Measurements from ENCODE around the gene SSRP1.
"Not testable (repeated sequence)": the region's sequence is repeated elsewhere in the genome, so short reads cannot be mapped to it uniquely, and the experiment has no call there.

Gene SSRP1

DNA sequence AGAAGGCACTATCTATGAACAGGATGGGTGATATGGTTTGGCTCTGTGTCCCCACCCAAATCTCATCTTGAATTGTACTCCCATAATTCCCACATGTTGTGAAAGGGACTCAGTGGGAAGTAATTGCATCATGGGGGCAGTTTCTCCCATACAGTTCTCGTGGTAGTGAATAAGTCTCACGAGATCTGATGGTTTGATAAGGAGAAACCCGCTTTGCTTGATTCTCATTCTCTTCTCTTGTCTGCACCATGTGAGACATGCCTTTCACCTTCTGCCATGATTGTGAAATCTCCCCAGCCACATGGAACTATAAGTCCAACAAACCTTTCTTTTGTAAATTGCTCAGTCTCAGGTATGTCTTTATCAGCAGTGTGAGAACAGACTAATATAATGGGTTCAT is 39.5 kb downstream of the SSRP1 start:
- DNase-seq: not testable (repeated sequence)

DNA sequence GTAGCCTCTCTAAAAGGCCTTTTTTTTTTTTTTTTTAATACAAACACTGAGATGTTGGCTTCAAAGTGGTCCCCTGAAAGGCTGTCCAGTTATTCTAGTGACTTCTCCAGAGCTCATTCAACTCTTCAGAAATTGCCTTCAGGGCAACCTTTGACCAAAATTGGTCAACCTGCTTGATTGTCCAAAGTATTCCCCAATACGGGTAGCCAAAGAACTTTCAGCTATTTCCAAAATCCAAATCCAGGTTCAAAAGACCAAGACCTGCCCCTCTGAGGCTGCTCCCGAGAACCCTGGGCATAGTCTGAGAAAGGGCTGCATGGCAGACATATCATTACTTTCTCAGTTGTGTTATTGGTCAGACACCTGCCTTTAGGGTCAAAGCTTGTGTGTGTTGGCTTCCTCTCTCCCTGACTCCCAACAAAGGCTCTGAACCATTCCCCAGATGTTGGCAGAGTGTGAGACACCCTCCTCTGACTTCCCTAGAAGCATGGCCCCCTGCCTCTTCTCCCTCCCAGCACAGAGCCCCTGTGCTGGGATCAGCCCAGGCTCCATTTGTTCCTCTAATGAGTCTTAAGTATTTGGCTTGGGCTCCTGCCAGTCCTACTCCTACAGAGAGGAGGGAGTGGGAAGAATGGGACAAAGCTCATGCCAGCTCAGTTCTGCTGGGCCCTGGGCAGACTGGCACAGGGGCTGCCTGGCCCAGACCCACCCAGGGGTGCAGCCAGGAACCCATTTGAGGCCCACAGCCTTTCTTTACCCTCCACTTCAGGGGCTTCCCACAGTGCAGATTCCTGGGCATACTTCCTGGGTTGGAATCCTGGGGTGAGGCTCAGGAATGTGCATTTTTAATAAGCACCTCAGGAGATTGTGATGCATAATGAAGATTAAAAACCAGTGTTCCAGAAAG is 41.2 kb downstream of the SSRP1 start:
- no peak for DNase-seq

DNA sequence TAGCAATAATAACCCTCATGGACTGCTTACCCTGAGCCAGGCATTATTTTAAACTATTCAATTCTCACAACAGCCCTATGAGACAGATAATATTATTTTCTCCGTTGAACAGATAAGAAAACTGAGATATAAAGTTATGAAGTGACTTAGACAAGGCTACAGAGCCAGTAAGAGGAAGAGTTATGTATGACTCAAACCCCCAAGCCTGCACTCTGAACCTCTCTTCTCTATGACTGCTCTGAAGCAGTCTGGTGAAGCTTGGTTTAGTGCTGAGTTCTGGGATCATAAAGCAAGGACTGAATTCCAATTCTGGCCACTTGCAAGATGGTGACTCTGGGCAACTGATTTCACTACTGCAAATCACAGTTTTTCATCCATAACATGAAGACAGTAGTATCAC is 45.4 kb downstream of the SSRP1 start:
- no peak for DNase-seq

DNA sequence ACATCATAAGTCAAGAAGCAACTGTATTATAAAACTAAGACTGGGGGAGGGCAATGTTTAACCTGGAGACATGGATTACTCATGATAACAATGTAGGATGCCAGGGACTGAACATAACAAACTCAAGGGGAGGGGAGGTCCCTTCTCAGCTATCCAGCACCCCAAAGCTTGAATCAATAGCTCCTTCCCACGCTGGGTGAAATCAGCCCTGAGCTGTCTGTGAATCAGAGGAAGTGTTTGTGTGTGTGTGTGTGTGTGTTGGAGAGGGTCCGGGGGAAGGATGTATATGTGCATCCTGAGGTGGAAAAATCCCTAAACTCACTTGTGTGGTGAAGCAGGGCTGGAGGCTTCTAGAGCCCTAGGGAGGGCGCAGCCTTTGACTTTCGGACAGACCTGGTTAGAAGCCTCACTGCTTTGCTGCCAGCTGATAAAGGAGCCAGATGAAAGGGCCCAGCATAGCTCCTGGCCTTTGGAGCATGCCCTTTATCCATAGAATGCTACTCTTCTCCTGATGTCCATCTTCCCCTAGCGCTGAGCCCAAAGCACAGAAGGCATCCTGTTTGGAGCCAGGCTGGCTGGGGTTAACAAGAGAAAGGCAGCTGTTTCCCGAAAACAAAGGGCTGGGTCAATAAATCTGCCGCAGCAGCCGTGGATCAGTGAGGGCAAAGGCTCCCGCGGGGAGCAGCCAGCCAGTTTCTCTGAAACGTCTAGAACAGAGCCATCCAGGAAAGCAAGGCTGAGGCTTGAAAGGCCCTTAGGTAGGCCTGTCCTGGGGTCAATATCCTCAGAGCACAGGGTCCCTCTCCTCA is 46.7 kb downstream of the SSRP1 start:
- DNase-seq: no peak

DNA sequence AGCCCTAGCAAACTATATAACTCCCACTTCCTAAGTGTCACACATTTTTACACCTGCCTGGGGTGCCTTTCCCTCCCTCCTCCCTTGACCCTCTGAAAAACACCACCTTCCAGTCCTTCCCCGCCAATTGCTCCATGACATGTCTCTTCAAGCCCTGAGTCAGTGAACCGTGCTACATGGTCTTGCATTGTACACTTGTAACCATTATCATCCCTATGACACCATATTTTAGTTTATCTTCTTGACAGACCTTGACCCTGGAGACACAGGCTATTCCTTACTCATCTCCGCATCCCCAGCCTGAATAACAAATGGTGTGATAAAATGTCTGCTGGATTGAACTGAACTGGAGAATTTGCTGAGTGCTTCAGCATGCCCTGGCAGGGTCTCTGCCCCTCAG is 47.8 kb downstream of the SSRP1 start:
- no peak for DNase-seq

DNA sequence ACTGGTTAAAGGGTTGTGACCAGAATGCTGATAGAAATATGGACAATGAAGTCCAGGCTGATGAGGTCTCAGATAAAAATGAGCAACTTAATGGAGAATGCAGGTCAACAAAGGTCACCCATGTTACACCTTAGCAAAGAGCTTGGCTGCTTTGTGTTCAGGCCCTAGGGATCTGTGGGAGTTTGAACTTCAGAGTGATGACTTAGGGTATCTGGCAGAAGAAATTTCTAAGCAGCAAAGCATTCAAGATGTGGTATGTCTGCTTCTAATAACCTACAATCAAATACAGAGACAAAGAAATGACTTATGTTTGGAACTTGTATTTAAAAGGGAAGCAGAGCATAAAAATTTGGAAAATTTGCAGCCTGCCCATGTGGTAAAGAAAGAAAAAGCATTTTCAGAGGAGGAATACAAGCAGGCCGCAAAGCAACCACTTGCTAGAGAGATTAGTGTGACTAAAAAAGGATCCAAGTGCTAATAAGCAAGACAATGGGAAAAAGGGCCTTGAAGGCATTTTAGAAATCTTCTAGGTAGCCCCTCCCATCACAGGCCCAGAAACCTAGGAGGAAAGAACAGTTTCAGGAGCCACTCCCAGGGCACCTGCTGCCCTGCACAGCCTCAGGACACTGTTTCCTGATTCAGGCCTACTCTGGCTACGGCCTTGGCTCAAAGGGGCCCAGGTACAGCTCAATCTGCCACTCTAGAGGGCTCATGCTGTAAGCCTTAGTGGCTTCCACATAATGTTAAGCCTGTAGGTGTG is 52.3 kb downstream of the SSRP1 start:
- DNase-seq: no peak

DNA sequence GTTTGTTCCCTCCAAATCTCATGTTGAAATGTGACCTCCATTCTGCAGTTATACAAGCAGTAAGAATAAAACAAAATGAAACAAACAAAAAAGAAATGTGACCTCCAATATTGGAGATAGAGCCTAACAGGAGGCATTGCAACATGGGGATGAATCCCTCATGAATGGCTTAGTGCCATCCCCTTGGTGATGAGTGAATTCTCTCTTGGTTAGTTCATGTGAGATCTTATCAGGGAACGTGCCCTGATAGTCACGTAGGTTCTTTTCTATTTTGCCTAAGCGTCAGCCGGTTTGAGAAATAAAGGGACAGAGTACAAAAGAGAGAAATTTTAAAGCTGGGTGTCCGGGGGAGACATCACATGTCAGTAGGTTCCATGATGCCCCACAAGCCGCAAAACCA is 54.1 kb downstream of the SSRP1 start:
- DNase-seq: not testable (repeated sequence)

DNA sequence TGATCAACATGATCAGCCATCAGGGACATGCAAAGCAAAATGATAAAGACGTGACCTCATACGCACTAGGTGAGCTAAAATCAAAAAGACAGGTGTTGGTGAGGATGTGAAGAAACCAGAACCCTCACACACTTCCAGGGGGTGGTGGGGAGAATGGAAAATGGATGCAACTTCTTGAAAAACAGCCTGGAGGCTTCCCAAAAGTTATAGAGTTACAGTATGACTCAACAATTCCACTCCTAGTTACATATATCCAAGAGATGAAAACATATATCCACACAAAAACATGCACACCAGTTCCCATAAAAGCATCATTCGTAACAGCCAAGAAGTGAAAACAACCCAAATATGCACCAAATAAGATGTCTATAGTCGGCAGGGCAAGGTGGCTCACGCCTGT is 56.6 kb downstream of the SSRP1 start:
- DNase-seq: no peak

DNA sequence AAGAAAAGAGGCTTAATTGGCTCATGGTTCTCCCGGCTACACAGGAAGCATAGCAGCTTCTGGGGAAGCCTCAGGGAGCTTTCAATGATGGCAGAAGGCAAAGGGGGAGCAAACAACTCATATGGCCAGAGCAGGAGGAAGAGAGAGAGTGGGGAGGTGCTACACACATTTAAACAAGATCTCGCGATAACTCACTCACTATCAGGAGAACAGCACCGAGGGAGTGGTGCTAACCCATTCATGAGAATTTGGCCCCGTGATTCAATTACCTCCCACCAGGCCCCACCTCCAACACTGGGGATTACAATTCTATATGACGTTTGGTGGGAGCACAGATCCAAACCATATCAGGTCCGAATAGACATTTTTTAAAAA is 57.0 kb downstream of the SSRP1 start:
- no peak for DNase-seq

DNA sequence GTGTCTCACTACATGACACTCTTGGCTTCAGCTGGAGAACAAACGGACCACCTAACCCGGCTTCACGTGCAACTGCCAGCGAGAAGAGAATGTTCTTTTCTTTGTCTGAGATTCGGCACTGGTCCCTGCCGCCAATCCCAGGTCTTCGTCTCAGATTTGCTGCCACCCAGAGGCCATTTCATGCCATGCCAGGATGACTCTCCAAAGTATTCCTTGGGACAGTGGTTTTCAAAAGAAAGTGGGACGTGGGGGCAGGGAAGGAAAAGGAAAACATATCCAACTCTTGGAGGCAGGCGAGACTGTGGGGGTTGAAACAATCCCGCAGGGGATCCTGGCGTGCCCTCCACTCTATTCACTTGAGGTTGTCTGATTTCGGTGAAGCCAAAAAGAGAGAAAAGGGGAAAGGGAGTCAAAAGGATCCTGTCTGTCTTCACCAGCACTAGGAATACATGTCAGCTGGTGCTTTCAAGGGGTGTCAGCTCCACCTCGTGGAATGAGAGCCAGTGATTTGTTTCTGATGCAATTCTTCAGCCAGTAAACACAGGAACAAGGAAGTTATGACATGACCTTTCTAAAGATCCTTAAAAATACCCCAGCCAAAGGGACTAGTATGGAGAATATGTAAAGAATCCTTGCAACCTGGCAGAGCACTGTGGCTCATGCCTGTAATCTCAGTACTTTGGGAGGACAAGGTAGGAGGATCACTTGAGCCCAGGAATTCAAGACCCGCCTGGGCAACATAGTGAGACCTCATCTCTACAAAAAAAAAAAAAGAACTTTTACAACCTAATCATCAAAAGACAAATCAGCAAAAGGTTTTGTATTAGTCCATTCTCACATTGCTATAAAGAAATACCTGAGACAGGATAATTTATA is 57.6 kb downstream of the SSRP1 start:
- peak; percentile 18 for DNase-seq

DNA sequence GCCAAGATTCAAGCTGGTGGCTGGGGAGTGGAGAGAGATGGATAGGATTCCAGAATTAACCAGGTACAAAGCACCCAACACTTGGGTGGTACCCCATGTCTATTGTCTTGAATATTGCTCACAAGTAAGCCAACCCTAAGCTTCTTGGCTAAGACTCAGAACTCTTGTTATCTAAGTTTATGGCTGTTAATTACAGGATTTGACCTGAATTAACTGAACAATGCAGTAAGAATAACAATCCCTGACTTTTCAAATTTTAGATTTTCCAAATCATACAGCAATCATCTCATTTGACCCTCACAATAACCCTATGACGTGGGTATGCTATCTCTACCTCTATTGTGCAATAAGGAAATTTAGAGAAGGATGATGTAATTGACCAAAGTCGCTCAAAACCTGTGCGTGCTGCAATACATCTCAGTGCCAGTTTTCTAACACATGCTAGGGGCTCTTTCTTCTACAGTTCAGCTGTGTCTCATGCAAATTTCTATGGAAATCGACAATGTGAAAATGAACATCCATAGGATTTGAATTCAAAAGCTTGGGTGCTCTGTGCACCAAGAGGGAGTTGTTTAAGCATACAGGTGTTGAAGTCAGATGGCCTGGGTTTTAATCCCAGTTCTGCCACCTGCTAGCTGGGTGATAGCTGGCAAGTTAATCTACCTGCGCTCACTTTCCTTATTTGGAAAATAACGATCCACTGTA is 58.6 kb downstream of the SSRP1 start:
- DNase-seq: no peak

DNA sequence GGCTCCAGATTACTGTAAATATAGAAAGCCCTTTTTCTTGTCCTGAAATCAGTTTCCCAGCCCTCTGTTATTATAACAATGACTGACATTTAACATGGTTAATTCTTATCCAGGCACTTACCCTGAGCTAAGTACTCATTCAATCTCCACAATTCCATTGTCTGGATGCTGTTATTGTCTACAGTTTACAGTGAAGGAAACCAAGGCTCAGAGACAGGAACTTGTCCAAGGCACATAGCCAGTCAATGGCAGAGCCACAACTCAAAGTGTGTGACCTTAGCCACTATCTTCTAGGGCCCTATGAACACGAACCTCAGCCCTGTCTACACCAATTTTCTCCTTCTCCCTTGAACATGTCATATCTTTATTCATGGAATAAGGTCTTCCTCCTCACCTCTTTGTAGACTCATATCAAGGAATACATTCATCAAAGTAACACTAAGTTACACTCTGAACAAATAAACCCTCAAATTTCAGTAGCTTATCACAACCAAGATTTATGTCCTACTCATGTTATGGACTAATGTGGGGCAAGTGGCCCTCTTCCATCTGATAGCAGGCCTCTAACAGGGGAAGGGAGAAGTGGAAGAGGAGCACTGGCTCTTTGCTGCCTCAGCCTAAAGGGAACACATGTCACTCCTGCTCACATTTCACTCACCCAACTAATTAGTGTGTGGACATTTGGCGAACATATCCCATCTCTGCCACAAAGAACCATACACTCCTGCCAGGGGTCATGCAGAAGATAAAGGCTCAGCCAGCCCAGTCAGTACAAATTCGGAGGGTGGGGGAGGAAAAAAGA is 59.3 kb downstream of the SSRP1 start:
- DNase-seq: no peak

All from stimulated activated CD4-positive, alpha-beta T cell treated with anti-CD3 and anti-CD28 coated beads, Interleukin-12 subunit alpha, Interleukin-12 subunit beta, amount 100 ng/mL, for 4 hours (primary cell).